HEK293T (cell line): Measurements from ENCODE around the gene ATAD3C.
A peak's percentile ranks its signal among the peaks of the same experiment; 100 is the strongest.
"Not testable (repeated sequence)": the region's sequence is repeated elsewhere in the genome, so short reads cannot be mapped to it uniquely, and the experiment has no call there.

Experiments used
- CTCF ChIA-PET: fragments of 350-600 bp; formaldehyde crosslinking; extraction: SDS; loops from one replicate; lab custom pipeline; 2021; ENCODE audit warnings: antibody characterized with exemption, inconsistent platforms; lab: Yijun Ruan, JAX
- POLR2A ChIA-PET: fragments of 350-600 bp; formaldehyde crosslinking; extraction: SDS; loops from one replicate; lab custom pipeline; 2020; ENCODE audit warnings: antibody characterized with exemption, inconsistent platforms; lab: Yijun Ruan, JAX
- DNase-seq: peaks from one replicate; pipeline ENCODE4 v3.0.0; 2012; ENCODE audit warnings: mixed read lengths; ENCODE audit errors: extremely low spot score
- ARNT ChIP-seq: fragments of 450-650 bp; IDR thresholded peaks from 2 replicates; pipeline ENCODE4 v1.6.1; 2017; ENCODE audit warnings: mild to moderate bottlenecking
- BHLHE40 ChIP-seq: fragments of 450-650 bp; IDR thresholded peaks from 2 replicates; pipeline ENCODE4 v1.6.1; 2016; ENCODE audit warnings: mild to moderate bottlenecking, moderate library complexity, borderline replicate concordance
- CTBP1 ChIP-seq: fragments of 450-650 bp; IDR thresholded peaks from 2 replicates; pipeline ENCODE4 v1.6.1; 2016; ENCODE audit warnings: borderline replicate concordance
- ELF4 ChIP-seq: fragments of 450-650 bp; IDR thresholded peaks from 2 replicates; pipeline ENCODE4 v1.6.1; 2017; ENCODE audit warnings: antibody characterized with exemption
- FOXA1 ChIP-seq: fragments of 450-650 bp; IDR thresholded peaks from 2 replicates; pipeline ENCODE4 v1.6.1; 2016; ENCODE audit warnings: mild to moderate bottlenecking
- FOXK2 ChIP-seq: fragments of 450-650 bp; IDR thresholded peaks from 2 replicates; pipeline ENCODE4 v1.6.1; 2016; ENCODE audit warnings: mild to moderate bottlenecking
- FOXM1 ChIP-seq: fragments of 450-650 bp; IDR thresholded peaks from 2 replicates; pipeline ENCODE4 v1.6.1; 2017; ENCODE audit warnings: mild to moderate bottlenecking, borderline replicate concordance
- HDGF ChIP-seq: fragments of 450-650 bp; IDR thresholded peaks from 2 replicates; pipeline ENCODE4 v1.6.1; 2017; ENCODE audit warnings: antibody characterized with exemption, borderline replicate concordance
- L3MBTL2 ChIP-seq: fragments of 450-650 bp; conservative IDR thresholded peaks from 2 replicates; pipeline ENCODE4 v1.6.1; 2016; ENCODE audit warnings: mild to moderate bottlenecking
- LEF1 ChIP-seq: fragments of 450-650 bp; IDR thresholded peaks from 2 replicates; pipeline ENCODE4 v1.6.1; 2017; ENCODE audit warnings: mild to moderate bottlenecking, borderline replicate concordance
- NFRKB ChIP-seq: fragments of 450-650 bp; IDR thresholded peaks from 2 replicates; pipeline ENCODE4 v1.6.1; 2016; ENCODE audit warnings: mild to moderate bottlenecking, moderate library complexity
- SP1 ChIP-seq: fragments of 450-650 bp; IDR thresholded peaks from 2 replicates; pipeline ENCODE4 v1.6.1; 2017
- SUZ12 ChIP-seq: fragments of 450-650 bp; IDR thresholded peaks from 2 replicates; pipeline ENCODE4 v1.6.1; 2016; ENCODE audit warnings: mild to moderate bottlenecking
- TARDBP ChIP-seq: fragments of 450-650 bp; IDR thresholded peaks from 2 replicates; pipeline ENCODE4 v1.6.1; 2016
- ZNF384 ChIP-seq: fragments of 450-650 bp; IDR thresholded peaks from 2 replicates; pipeline ENCODE4 v1.6.1; 2016
- TF ChIP-seq, protein P1 (sequence below): fragments of 450-650 bp; IDR thresholded peaks from 2 replicates; pipeline ENCODE4 v1.6.1; 2016

Gene ATAD3C

DNA sequence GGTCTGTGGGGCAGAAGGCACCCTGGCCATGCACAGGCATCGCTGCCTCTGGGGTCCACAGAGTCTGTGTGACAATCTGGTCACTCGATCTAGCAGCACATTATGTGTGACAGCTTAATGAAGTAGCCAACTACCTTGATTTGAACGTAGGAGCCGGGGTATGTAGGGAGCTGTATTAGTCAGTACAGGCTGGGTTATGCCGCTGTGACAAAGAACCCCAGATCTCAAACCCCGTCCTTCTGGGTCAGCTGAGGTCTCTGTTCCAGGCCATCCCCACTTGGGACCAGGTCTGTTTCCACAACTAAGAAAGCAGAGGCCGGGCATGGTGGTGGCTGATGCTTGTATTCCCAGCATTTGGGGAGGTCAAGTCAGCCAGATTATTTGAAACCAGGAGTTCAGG, 13.8 kb downstream of the ATAD3C start:
- TF ChIP-seq ZNF384 (no peak), BHLHE40 (no peak), TARDBP (no peak), CTBP1 (no peak), SUZ12 (no peak), FOXK2 (no peak), FOXM1 (no peak)
- no peak for DNase-seq
- POLR2A ChIA-PET = no interaction called here
- CTCF ChIA-PET = no interaction called here

- CTCF ChIA-PET, POLR2A ChIA-PET, DNase-seq: not testable (repeated sequence)
Measured at GRCh38 chr1:1468196-1468985, 18.9 kb downstream of the ATAD3C start.

DNA sequence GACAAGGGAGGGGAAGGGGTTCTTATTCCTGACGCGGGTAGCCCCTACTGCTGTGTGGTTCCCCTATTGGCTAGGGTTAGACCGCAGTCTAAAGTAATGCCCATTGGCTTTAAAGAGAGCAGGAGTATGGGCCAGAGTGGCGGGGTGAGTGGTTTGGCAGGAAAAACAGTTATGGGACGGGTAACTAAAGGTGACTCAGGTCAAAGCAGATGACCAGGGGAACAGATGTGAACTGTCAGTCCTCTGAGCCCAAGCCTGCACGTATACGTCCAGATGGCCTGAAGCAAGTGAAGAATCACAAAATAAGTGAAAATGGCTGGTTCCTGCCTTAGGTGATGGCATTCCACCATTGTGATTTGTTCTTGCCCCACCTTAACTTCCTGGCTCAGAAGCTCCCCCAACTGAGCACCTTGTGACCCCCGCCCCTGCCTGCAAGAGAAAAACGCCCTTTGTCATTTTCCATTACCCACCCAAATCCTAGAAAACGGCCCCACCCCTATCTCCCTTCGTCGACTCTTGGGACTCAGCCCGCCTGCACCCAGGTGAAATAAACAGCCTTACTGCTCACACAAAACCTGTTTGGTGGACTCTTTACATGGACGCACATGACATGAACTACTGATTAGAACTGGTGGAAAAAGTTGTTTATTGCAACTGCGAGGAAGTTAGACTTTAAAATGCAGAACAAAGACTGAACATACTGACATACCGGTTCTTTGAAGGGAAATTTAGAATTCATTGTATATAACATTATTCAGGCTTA, 21.3 kb downstream of the ATAD3C start:
- no peak for DNase-seq
- ChIA-PET CTCF (no interaction called here), POLR2A (no interaction called here)
- no peak for TF ChIP-seq FOXM1
- TF ChIP-seq ELF4 = no peak
- TF ChIP-seq FOXA1 = no peak
- TF ChIP-seq HDGF = no peak
- TF ChIP-seq SUZ12 = no peak
- no peak for TF ChIP-seq TARDBP
- TF ChIP-seq NFRKB = no peak
- TF ChIP-seq FOXK2 = no peak
- no peak for TF ChIP-seq L3MBTL2
- TF ChIP-seq, protein P1, sequence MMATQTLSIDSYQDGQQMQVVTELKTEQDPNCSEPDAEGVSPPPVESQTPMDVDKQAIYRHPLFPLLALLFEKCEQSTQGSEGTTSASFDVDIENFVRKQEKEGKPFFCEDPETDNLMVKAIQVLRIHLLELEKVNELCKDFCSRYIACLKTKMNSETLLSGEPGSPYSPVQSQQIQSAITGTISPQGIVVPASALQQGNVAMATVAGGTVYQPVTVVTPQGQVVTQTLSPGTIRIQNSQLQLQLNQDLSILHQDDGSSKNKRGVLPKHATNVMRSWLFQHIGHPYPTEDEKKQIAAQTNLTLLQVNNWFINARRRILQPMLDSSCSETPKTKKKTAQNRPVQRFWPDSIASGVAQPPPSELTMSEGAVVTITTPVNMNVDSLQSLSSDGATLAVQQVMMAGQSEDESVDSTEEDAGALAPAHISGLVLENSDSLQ = no peak
- TF ChIP-seq ARNT = no peak
- no peak for TF ChIP-seq SP1
- no peak for TF ChIP-seq LEF1
- no peak for TF ChIP-seq BHLHE40
- no peak for TF ChIP-seq CTBP1
- TF ChIP-seq ZNF384 = no peak

DNA sequence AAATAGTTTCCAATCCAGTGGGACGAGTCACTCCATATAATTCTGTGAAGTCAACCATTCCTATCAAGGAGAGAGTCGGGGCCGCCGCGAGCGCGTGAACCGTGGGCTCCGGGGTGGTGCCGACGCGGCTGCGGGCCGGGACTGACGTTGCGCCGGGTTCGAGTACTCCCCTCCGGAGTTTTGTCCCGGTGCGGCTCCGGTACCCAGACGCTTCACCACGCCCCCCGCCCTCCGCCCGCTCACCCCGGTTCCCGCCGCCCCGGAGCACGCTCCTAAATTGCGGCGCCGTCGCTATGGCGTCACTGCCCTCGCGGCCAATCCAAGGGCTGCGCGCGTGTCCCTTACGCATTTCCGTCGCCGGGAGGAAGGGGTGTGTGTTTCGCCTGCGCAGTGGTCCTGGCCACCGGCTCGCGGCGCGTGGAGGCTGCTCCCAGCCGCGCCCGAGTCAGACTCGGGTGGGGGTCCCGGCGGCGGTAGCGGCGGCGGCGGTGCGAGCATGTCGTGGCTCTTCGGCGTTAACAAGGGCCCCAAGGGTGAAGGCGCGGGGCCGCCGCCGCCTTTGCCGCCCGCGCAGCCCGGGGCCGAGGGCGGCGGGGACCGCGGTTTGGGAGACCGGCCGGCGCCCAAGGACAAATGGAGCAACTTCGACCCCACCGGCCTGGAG, 22.0 kb downstream of the ATAD3C start, which contains the start of gene ATAD3B:
Gene ATAD3B, plus strand, starts transcription at position 377 of the 664 bp plus-strand sequence. Its CDS starts 120 bp downstream, at position 497.
- CTCF ChIA-PET = no interaction called here
- peak; percentile 88 for DNase-seq
- TF ChIP-seq L3MBTL2 = peak; percentile 82
- TF ChIP-seq FOXM1 = no peak
- no peak for TF ChIP-seq FOXK2
- TF ChIP-seq SP1 = no peak
- TF ChIP-seq FOXA1 = no peak
- no peak for TF ChIP-seq NFRKB
- TF ChIP-seq, protein P1 = no peak
- no peak for TF ChIP-seq ARNT
- no peak for TF ChIP-seq ZNF384
- TF ChIP-seq SUZ12 = no peak
- no peak for TF ChIP-seq LEF1
- no peak for TF ChIP-seq ELF4
- TF ChIP-seq TARDBP = peak; percentile 43; the same call in 1 of the 2 replicates
- no peak; the same call in none of the 2 replicates for TF ChIP-seq CTBP1
- POLR2A ChIA-PET = no interaction called here

- POLR2A ChIA-PET, CTCF ChIA-PET, DNase-seq: not testable (repeated sequence)
Measured at GRCh38 chr1:1472053-1472876, 22.8 kb downstream of the ATAD3C start.

GRCh38 chr1:1476011-1476410, 26.5 kb downstream of the ATAD3C start:
- POLR2A ChIA-PET, CTCF ChIA-PET, DNase-seq: not testable (repeated sequence)
